ENCODE measurements around the gene PSMD8.

GRCh38 chr19:38360351-38360750 lies 14.0 kb upstream of the PSMD8 start:
- TF ChIP-seq CTCF (conservative IDR thresholded peaks at IDR 0.05; ENCODE audit: low read depth, low read length) (no peak), EZH2phosphoT487 (IDR thresholded peaks at IDR 0.05; ENCODE audit: borderline replicate concordance, low read length) (no peak), EZH2 (IDR thresholded peaks at IDR 0.05; ENCODE audit: low read length, unreplicated experiment) (no peak)

Data from PC-3 (cell line).